NCI-H187 (cell line): ENCODE measurements around the gene UVSSA.
"Not testable (repeated sequence)": the region's sequence is repeated elsewhere in the genome, so short reads cannot be mapped to it uniquely, and the experiment has no call there.

Source experiments
- DNase-seq, 2 experiments: peaks; one replicate each; lab custom pipeline; 2025; lab: John Stamatoyannopoulos, UW

UVSSA gene

DNA sequence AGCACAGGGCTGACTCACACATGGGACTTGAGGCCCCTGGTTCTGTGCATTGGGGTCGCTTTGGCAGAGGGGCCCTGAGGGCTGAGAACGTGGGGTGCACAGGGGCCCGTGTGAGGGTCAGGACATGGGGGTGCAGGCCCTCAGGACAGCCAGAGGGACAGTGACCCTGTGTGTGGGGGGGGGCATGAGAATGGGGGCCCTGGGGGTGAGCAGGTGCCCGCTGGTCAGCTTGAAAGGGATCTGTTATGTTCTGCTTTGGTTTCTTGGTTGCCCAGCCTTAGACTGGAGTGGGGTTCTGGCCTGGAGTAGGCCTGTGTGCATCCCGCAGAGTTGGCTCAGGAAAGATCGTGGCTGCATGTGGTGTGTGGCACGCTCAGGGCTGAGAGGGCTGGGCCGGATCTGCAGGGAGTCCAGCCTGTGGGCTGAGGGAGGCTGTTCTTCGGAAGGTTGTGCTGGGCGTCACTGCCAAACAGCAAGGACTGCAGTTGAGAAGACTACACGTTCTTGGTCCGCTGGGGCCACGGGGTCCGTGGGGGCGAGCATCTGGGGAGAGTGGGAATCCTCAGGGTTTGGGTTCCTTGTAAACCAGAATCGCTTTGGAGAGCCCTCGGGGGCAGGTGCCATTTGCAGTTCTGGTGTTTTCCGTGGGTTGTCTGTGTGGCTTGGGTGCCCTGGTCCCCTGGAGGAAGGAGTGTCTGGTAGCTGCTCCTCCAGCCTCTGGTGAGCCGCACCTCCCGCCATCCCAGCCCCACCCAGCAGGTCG, 15.2 kb upstream of the UVSSA start:
- DNase-seq = no peak

DNA sequence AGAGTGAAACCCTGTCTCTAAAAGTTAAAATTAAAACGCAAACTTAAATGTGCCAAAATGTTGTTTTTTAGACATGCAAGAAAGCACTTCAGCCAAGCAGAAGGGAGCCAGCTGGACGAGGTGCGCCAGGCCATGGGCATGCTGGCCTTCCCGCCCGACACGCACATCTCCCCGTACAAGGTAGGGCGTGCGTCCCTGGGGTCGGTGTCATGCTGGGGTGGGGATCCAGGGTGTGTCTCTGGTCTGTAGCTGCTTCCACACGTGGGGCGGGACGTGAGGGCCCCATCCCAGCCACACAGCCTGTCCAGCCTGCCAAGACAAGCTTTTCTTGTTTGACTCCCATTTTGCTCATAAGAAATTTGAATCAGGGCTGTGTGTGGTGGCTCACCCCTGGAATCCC, 14.3 kb upstream of the UVSSA start:
- DNase-seq = no peak

- DNase-seq = no peak
Observed at GRCh38 chr4:1333256-1333655, 13.8 kb upstream of the UVSSA start.

DNA sequence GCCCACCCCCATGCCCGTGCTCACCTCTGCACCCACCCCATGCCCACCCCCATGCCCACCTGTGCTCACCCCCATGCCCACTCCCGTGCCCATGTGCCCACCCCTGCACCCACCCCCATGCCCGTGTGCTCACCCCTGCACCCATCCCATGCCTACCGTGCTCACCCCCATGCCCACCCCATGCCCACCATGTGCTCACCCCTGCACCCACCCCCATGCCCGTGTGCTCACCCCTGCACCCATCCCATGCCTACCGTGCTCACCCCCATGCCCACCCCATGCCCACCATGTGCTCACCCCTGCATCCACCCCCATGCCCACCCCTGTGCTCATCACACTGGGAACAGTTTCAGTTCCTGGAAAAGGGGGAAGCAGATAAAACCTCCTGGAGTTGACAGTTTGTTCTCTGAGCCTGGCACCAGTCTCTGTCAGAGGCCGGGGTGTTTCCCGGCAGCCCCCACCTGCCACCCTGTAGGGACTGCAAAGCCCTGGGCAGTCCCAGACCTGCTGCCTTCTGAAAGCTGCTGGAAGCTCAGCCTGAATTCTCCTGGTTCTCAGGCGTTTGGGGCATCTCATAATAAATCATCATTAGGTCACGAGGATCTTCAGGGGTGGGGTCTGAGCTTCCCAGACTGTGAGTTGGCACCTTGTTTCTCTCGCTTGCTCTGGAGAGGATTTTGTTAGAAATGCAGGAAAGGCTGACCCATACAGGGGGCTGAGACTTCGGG, 13.0 kb upstream of the UVSSA start:
- not testable (repeated sequence) for DNase-seq

DNA sequence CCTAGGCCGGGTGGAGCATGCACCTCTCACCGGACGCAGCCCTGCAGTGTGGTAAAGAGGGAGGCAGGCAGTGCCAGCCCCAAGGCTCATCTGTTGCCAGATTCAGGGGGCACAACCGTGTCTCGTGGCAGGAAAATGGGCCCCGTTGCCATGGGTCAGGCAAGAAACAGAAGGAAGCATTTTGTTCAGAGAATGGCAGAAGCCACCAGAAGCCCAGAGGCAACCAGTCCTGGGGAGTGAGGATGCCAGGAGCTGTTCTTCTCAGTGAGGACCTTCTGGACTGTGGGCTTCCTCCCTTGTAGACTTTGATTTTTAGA, 12.5 kb upstream of the UVSSA start:
- DNase-seq = no peak

GRCh38 chr4:1335193-1335883, 11.7 kb upstream of the UVSSA start:
- DNase-seq = not testable (repeated sequence)

DNA sequence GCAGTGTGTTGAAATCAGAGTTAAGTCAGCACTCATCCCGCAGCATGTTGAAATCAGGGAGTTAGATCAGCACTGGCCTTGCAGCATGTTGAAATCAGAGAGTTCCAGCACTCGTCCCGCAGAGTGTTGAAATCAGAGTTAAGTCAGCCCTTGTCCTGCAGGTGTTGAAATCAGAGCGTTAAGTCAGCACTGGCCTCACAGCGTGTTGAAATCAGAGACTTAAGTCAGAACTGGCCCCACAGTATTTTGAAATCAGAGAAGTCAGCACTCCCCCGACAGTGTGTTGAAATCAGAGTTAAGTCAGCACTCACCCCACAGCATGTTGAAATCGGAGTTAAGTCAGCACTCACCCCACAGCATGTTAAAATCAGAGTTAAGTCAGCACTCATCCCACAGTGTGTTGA, 10.9 kb upstream of the UVSSA start:
- no peak for DNase-seq

GRCh38 chr4:1337376-1337831, 9.6 kb upstream of the UVSSA start:
- no peak for DNase-seq

DNA sequence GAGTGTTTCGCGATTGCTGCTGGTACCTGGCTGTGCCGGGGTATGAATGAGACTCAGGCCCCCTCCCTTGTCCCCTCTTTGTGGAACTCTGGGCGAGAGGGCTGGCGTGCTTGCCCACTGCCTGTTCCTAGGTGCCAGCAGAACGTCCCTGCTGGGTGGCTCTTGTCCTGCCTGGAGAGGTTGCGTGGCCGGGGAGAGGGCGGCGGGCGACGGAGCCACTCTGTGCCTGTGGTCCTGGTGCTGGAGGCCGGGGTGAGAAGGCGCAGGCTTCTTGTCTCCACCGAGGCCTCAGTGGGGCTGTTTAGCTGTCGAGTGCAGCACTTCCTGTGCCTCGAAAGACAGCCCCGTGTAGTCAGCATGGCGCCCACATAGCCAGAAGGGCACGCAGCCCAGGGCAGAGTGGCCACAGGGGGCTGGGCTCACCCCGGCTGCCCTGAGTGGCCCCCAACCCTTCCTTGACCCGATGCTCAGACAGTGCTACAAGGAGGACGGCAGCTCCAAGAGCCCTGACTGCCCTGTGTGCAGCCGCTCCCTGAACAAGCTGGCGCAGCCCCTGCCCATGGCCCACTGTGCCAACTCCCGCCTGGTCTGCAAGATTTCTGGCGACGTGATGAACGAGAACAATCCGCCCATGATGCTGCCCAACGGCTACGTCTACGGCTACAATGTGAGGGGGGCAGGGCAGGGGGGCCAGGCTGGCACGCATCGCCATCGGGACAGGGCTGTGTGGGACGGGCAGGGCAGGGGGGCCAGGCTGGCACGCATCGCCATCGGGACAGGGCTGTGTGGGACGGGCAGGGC, 8.9 kb upstream of the UVSSA start:
- DNase-seq = no peak

GRCh38 chr4:1338752-1339414, 8.1 kb upstream of the UVSSA start:
- DNase-seq = no peak

- DNase-seq = no peak
Observed at GRCh38 chr4:1339489-1339888, 7.5 kb upstream of the UVSSA start.

GRCh38 chr4:1340181-1340747, 6.7 kb upstream of the UVSSA start:
- no peak for DNase-seq

GRCh38 chr4:1340861-1341260, 6.1 kb upstream of the UVSSA start:
- no peak for DNase-seq

GRCh38 chr4:1342003-1342402, 5.0 kb upstream of the UVSSA start:
- DNase-seq = no peak

GRCh38 chr4:1344696-1345095, 2.3 kb upstream of the UVSSA start:
- DNase-seq = no peak

GRCh38 chr4:1345903-1346780, 866 bp upstream of the UVSSA start:
- no peak for DNase-seq

- no peak for DNase-seq
Observed at GRCh38 chr4:1347410-1347864, 429 bp downstream of the UVSSA start.

GRCh38 chr4:1348014-1348513, 1.1 kb downstream of the UVSSA start:
- no peak for DNase-seq

DNA sequence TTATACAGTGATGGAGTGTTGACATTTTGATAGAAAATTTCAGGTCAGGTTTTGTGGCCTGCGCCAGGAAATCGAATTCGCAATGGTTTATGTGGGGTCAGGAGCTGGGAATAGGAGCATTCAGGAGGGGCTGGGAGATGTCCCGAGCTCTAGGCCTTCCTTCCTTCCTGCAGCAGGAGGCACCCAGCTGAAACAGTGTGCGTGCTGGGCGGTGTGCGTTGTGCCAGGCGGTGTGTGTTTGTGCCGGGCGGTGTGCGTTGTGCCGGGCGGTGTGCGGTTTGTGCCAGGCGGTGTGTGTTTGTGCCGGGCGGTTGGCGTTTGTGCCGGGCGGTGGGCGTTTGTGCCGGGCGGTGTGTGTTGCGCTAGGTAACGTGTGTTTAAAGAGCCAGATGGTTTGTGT, 1.7 kb downstream of the UVSSA start:
- DNase-seq = no peak
